Neural cell (in vitro differentiated cells): Measurements from ENCODE around the gene GPHN. TPM values are rescaled to one million over a fixed set of nuclear protein-coding genes. Genes with fewer than 3 reads are reported as not detected.

ENCODE experiments used
- H2AFZ ChIP-seq: fragments of 200-600, 300-800 bp; sonication (generic), shearing (Covaris generic); 2 replicates; pipeline ENCODE4 v1.6.0; 2014; ENCODE audit warnings: low read depth, mild to moderate bottlenecking, antibody characterized with exemption, low read length, moderate library complexity
- H3F3A ChIP-seq: fragments of 200-600 bp; shearing (Covaris generic); 2 replicates; pipeline ENCODE4 v1.6.1; 2016; ENCODE audit warnings: mild to moderate bottlenecking, moderate library complexity, mixed read lengths, antibody characterized with exemption, low read length; ENCODE audit not compliant: insufficient read depth, poor library complexity, severe bottlenecking
- H3K27ac ChIP-seq: fragments of 200-600, 300-800 bp; sonication (generic), shearing (Covaris generic); 2 replicates; pipeline ENCODE4 v1.5.1; 2014; ENCODE audit warnings: mild to moderate bottlenecking, low read length, moderate library complexity
- H3K27me3 ChIP-seq: fragments of 300-800, 200-600 bp; sonication (generic), shearing (Covaris generic); 2 replicates; pipeline ENCODE4 v1.6.0; 2014; ENCODE audit warnings: mild to moderate bottlenecking, low read depth, low read length, moderate library complexity; ENCODE audit not compliant: insufficient read depth
- H3K36me3 ChIP-seq: fragments of 300-800, 200-600 bp; sonication (generic), shearing (Covaris generic); 2 replicates; pipeline ENCODE4 v1.5.1; 2014; ENCODE audit warnings: mild to moderate bottlenecking, antibody characterized with exemption, low read length, moderate library complexity; ENCODE audit not compliant: insufficient read depth
- H3K4me2 ChIP-seq: fragments of 300-800, 200-600 bp; sonication (generic), shearing (Covaris generic); 2 replicates; pipeline ENCODE4 v1.6.0; 2014; ENCODE audit warnings: mild to moderate bottlenecking, low read length
- H3K4me3 ChIP-seq: fragments of 300-800, 200-600 bp; sonication (generic), shearing (Covaris generic); 2 replicates; pipeline ENCODE4 v1.5.1; 2014; ENCODE audit warnings: mild to moderate bottlenecking, low read length, moderate library complexity
- H3K79me2 ChIP-seq: fragments of 200-600 bp; shearing (Covaris generic); replicated peaks from 2 replicates; pipeline ENCODE4 v1.6.0; 2014; ENCODE audit warnings: mild to moderate bottlenecking, low read length, moderate library complexity; ENCODE audit not compliant: insufficient read depth
- H3K9ac ChIP-seq: fragments of 300-800, 200-600 bp; sonication (generic), shearing (Covaris generic); 2 replicates; pipeline ENCODE4 v1.6.1; 2016; ENCODE audit warnings: mild to moderate bottlenecking, low read length, mixed read lengths
- H3K9me2 ChIP-seq: fragments of 200-600 bp; shearing (Covaris generic); 2 replicates; pipeline ENCODE4 v1.6.1; 2016; ENCODE audit warnings: mild to moderate bottlenecking, low read length, mixed read lengths; ENCODE audit not compliant: insufficient read depth
- H3K9me3 ChIP-seq: fragments of 200-600, 300-800 bp; sonication (generic), shearing (Covaris generic); 2 replicates; pipeline ENCODE4 v1.6.1; 2016; ENCODE audit warnings: mild to moderate bottlenecking, mixed run types, low read length, moderate library complexity, mixed read lengths
- H4K20me1 ChIP-seq: fragments of 200-600 bp; shearing (Covaris generic); 2 replicates; pipeline ENCODE4 v1.6.1; 2016; ENCODE audit warnings: mild to moderate bottlenecking, mixed run types; ENCODE audit not compliant: insufficient read depth
- CTCF ChIP-seq: fragments of 450-650 bp; IDR thresholded peaks from 2 replicates; pipeline ENCODE4 v1.5.1; 2014; ENCODE audit warnings: antibody characterized with exemption, mild to moderate bottlenecking, moderate library complexity; ENCODE audit not compliant: poor library complexity, severe bottlenecking
- EP300 ChIP-seq: fragments of 450-650 bp; conservative IDR thresholded peaks from 2 replicates; pipeline ENCODE4 v1.6.1; 2014; ENCODE audit warnings: antibody characterized with exemption, mild to moderate bottlenecking, moderate library complexity; ENCODE audit not compliant: poor library complexity, severe bottlenecking
- EZH2 ChIP-seq: fragments of 200-600, 300-800 bp; shearing (Covaris generic), sonication (generic); IDR thresholded peaks from 2 replicates; pipeline ENCODE4 v1.6.1; 2014; ENCODE audit warnings: antibody characterized with exemption, low read length, borderline replicate concordance, mild to moderate bottlenecking; ENCODE audit not compliant: insufficient read depth, poor library complexity, severe bottlenecking
- MXI1 ChIP-seq: fragments of 450-650 bp; conservative IDR thresholded peaks from 2 replicates; pipeline ENCODE4 v1.6.1; 2014; ENCODE audit warnings: antibody characterized with exemption, mild to moderate bottlenecking; ENCODE audit not compliant: poor library complexity, severe bottlenecking
- POLR2AphosphoS5 ChIP-seq: IDR thresholded peaks from 2 replicates; pipeline ENCODE4 v1.6.1; 2012
- RAD21 ChIP-seq: fragments of 450-650 bp; conservative IDR thresholded peaks from 2 replicates; pipeline ENCODE4 v1.6.1; 2014; ENCODE audit warnings: antibody characterized with exemption, mild to moderate bottlenecking, moderate library complexity
- REST ChIP-seq: IDR thresholded peaks from 2 replicates; pipeline ENCODE4 v1.6.1; 2012; ENCODE audit warnings: borderline replicate concordance
- SMC3 ChIP-seq: fragments of 450-650 bp; conservative IDR thresholded peaks from 2 replicates; pipeline ENCODE4 v1.6.1; 2014; ENCODE audit warnings: antibody characterized with exemption, mild to moderate bottlenecking, moderate library complexity; ENCODE audit not compliant: poor library complexity
- TAF1 ChIP-seq: IDR thresholded peaks from 2 replicates; pipeline ENCODE4 v1.6.1; 2012; ENCODE audit warnings: low read depth
- polyA plus RNA-seq: library from polyadenylated mRNA; depleted of rRNA; stranded (reverse); fragments of >200 nt; gene quantifications from 2 replicates; pipeline ENCODE4 v1.2.3, GENCODE V29; 2014

GPHN gene
- polyA plus RNA-seq, 1 donor from 2014 or later: 135 TPM

GRCh38 chr14:67199016-67199415, 691.1 kb downstream of the GPHN start:
- no peaks in the 10 kb centered on the region for H4K20me1 ChIP-seq

GRCh38 chr14:67207810-67208209, 699.9 kb downstream of the GPHN start:
- Histone ChIP-seq H3K9ac (no peak overlapping the region), H4K20me1 (no peaks in the 10 kb centered on the region), H3K9me3 (no peaks in the 10 kb centered on the region), H3K27ac (no peak overlapping the region), H3F3A (no peaks in the 10 kb centered on the region), H3K9me2 (no peaks in the 10 kb centered on the region), H3K4me3 (no peak overlapping the region), H2AFZ (no peak overlapping the region), H3K4me2 (no peak overlapping the region), H3K36me3 (no peaks in the 10 kb centered on the region), H3K27me3 (no peaks in the 10 kb centered on the region), H3K79me2 (no peaks in the 10 kb centered on the region)
- TF ChIP-seq EZH2: no peak
- no peak for TF ChIP-seq MXI1
- TF ChIP-seq CTCF: no peak
- no peak for TF ChIP-seq EP300
- no peak for TF ChIP-seq RAD21
- TF ChIP-seq POLR2AphosphoS5: no peak
- TF ChIP-seq TAF1: no peak
- no peak for TF ChIP-seq SMC3
- no peak for TF ChIP-seq REST

More at GRCh38 chr14:67199016-67199415, 691.1 kb downstream of the GPHN start:
- Histone ChIP-seq H3K4me3 (no peak overlapping the region), H3K9me3 (no peaks in the 10 kb centered on the region), H3K27me3 (no peaks in the 10 kb centered on the region), H3K27ac (no peak overlapping the region), H3F3A (no peaks in the 10 kb centered on the region), H3K79me2 (no peaks in the 10 kb centered on the region), H3K36me3 (no peaks in the 10 kb centered on the region), H3K9me2 (no peaks in the 10 kb centered on the region), H2AFZ (no peak overlapping the region), H3K9ac (no peak overlapping the region), H3K4me2 (no peak overlapping the region)
- no peak for TF ChIP-seq CTCF
- no peak for TF ChIP-seq EZH2
- TF ChIP-seq TAF1: no peak
- TF ChIP-seq POLR2AphosphoS5: no peak
- no peak for TF ChIP-seq RAD21
